ENCODE measurements around the gene SLC25A21. TPM values are rescaled to one million over a fixed set of nuclear protein-coding genes. Genes with fewer than 3 reads are reported as not detected.

Gene SLC25A21
- total and polyA plus RNA-seq, 2 of the 13 experiments (the other 11 are each of a cell fraction or from before 2014, with no cell fraction given), result 1.9 to 2.9 TPM

- TF ChIP-seq, protein P1, sequence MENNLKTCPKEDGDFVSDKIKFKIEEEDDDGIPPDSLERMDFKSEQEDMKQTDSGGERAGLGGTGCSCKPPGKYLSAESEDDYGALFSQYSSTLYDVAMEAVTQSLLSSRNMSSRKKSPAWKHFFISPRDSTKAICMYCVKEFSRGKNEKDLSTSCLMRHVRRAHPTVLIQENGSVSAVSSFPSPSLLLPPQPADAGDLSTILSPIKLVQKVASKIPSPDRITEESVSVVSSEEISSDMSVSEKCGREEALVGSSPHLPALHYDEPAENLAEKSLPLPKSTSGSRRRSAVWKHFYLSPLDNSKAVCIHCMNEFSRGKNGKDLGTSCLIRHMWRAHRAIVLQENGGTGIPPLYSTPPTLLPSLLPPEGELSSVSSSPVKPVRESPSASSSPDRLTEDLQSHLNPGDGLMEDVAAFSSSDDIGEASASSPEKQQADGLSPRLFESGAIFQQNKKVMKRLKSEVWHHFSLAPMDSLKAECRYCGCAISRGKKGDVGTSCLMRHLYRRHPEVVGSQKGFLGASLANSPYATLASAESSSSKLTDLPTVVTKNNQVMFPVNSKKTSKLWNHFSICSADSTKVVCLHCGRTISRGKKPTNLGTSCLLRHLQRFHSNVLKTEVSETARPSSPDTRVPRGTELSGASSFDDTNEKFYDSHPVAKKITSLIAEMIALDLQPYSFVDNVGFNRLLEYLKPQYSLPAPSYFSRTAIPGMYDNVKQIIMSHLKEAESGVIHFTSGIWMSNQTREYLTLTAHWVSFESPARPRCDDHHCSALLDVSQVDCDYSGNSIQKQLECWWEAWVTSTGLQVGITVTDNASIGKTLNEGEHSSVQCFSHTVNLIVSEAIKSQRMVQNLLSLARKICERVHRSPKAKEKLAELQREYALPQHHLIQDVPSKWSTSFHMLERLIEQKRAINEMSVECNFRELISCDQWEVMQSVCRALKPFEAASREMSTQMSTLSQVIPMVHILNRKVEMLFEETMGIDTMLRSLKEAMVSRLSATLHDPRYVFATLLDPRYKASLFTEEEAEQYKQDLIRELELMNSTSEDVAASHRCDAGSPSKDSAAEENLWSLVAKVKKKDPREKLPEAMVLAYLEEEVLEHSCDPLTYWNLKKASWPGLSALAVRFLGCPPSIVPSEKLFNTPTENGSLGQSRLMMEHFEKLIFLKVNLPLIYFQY (CRISPR knock-in tag; IDR thresholded peaks at IDR 0.05; ENCODE audit: borderline replicate concordance), result peak; percentile 68; the same call in 1 of the 2 replicates
- peak; percentile 39; the same call in 1 of the 2 replicates for TF ChIP-seq ZNF136 (CRISPR knock-in tag; IDR thresholded peaks at IDR 0.05; ENCODE audit: low read depth)
- peak; percentile 74 for TF ChIP-seq MIER2 (CRISPR knock-in tag; IDR thresholded peaks at IDR 0.05)
- TF ChIP-seq, protein P2, sequence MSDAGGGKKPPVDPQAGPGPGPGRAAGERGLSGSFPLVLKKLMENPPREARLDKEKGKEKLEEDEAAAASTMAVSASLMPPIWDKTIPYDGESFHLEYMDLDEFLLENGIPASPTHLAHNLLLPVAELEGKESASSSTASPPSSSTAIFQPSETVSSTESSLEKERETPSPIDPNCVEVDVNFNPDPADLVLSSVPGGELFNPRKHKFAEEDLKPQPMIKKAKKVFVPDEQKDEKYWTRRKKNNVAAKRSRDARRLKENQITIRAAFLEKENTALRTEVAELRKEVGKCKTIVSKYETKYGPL (CRISPR knock-in tag; IDR thresholded peaks at IDR 0.05), result no peak; the same call in 1 of the 2 replicates
- TF ChIP-seq, protein P3, sequence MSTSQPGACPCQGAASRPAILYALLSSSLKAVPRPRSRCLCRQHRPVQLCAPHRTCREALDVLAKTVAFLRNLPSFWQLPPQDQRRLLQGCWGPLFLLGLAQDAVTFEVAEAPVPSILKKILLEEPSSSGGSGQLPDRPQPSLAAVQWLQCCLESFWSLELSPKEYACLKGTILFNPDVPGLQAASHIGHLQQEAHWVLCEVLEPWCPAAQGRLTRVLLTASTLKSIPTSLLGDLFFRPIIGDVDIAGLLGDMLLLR (CRISPR knock-in tag; IDR thresholded peaks at IDR 0.05), result peak; percentile 77; the same call in 1 of the 2 replicates
- TF ChIP-seq ARID5B (CRISPR knock-in tag; IDR thresholded peaks at IDR 0.05), result peak; percentile 91
- TF ChIP-seq, protein P4, sequence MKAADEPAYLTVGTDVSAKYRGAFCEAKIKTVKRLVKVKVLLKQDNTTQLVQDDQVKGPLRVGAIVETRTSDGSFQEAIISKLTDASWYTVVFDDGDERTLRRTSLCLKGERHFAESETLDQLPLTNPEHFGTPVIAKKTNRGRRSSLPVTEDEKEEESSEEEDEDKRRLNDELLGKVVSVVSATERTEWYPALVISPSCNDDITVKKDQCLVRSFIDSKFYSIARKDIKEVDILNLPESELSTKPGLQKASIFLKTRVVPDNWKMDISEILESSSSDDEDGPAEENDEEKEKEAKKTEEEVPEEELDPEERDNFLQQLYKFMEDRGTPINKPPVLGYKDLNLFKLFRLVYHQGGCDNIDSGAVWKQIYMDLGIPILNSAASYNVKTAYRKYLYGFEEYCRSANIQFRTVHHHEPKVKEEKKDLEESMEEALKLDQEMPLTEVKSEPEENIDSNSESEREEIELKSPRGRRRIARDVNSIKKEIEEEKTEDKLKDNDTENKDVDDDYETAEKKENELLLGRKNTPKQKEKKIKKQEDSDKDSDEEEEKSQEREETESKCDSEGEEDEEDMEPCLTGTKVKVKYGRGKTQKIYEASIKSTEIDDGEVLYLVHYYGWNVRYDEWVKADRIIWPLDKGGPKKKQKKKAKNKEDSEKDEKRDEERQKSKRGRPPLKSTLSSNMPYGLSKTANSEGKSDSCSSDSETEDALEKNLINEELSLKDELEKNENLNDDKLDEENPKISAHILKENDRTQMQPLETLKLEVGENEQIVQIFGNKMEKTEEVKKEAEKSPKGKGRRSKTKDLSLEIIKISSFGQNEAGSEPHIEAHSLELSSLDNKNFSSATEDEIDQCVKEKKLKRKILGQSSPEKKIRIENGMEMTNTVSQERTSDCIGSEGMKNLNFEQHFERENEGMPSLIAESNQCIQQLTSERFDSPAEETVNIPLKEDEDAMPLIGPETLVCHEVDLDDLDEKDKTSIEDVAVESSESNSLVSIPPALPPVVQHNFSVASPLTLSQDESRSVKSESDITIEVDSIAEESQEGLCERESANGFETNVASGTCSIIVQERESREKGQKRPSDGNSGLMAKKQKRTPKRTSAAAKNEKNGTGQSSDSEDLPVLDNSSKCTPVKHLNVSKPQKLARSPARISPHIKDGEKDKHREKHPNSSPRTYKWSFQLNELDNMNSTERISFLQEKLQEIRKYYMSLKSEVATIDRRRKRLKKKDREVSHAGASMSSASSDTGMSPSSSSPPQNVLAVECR (CRISPR knock-in tag; IDR thresholded peaks at IDR 0.05; ENCODE audit: borderline replicate concordance), result peak; percentile 82; the same call in 1 of the 2 replicates
- no peak for TF ChIP-seq ZNF672 (CRISPR knock-in tag; IDR thresholded peaks at IDR 0.05)
- peak; percentile 51 for TF ChIP-seq ESRRA (CRISPR knock-in tag; IDR thresholded peaks at IDR 0.05; ENCODE audit: low read depth)
- no peak for TF ChIP-seq ZNF207 (IDR thresholded peaks at IDR 0.05; ENCODE audit: borderline replicate concordance)
- no peak for TF ChIP-seq MAFK (conservative IDR thresholded peaks at IDR 0.05 in 1 of 2, IDR thresholded peaks at IDR 0.05 in 1 of 2; ENCODE audit: low read length in 2 of 2)
- TF ChIP-seq PRPF4 (IDR thresholded peaks at IDR 0.05; ENCODE audit: low read depth, low read length, poor library complexity, severe bottlenecking), result no peak
Measured at GRCh38 chr14:37197421-37198272, 25.2 kb upstream of the SLC25A21 start, which contains the start of gene MIPOL1 (continued).
